Smooth muscle cell (in vitro differentiated cells): ENCODE data around the gene PELO. TPM values are rescaled to one million over a fixed set of nuclear protein-coding genes. Genes with fewer than 3 reads are reported as not detected.

Source experiments
- DNase-seq: peaks from one replicate; lab custom pipeline; 2025; ENCODE audit not compliant: unreplicated experiment; lab: John Stamatoyannopoulos, UW
- H2AFZ ChIP-seq: fragments of 200-600 bp; sonication (generic); 2 replicates; pipeline ENCODE4 v1.6.0; 2016; ENCODE audit warnings: antibody characterized with exemption, low read depth, mild to moderate bottlenecking
- H3F3A ChIP-seq: fragments of 200-600 bp; sonication (generic); 2 replicates; pipeline ENCODE4 v1.6.0; 2017; ENCODE audit warnings: antibody characterized with exemption, low read depth
- H3K27ac ChIP-seq: fragments of 200-600 bp; sonication (generic); 2 replicates; pipeline ENCODE4 v1.5.1; 2016; ENCODE audit warnings: low read depth, mild to moderate bottlenecking
- H3K27me3 ChIP-seq: fragments of 200-600 bp; sonication (generic); 2 replicates; pipeline ENCODE4 v1.6.1; 2016; ENCODE audit warnings: low read depth, mild to moderate bottlenecking
- H3K36me3 ChIP-seq: fragments of 200-600 bp; sonication (generic); 2 replicates; pipeline ENCODE4 v1.5.1; 2016; ENCODE audit warnings: low read depth
- H3K4me1 ChIP-seq: fragments of 200-600 bp; sonication (generic); 2 replicates; pipeline ENCODE4 v1.5.1; 2016; ENCODE audit warnings: low read depth
- H3K4me2 ChIP-seq: fragments of 200-600 bp; sonication (generic); 2 replicates; pipeline ENCODE4 v1.6.0; 2016; ENCODE audit warnings: mild to moderate bottlenecking
- H3K4me3 ChIP-seq: fragments of 200-600 bp; sonication (generic); 2 replicates; pipeline ENCODE4 v1.5.1; 2016; ENCODE audit warnings: mild to moderate bottlenecking
- H3K79me2 ChIP-seq: fragments of 200-600 bp; sonication (generic); 2 replicates; pipeline ENCODE4 v1.6.0; 2016; ENCODE audit warnings: low read depth, mild to moderate bottlenecking
- H3K9ac ChIP-seq: fragments of 200-600 bp; sonication (generic); 2 replicates; pipeline ENCODE4 v1.6.0; 2016; ENCODE audit warnings: low read depth
- H3K9me3 ChIP-seq: fragments of 200-600 bp; sonication (generic); replicated peaks from 2 replicates; pipeline ENCODE4 v1.5.1; 2016; ENCODE audit warnings: low read depth
- H4K20me1 ChIP-seq: fragments of 200-600 bp; sonication (generic); 2 replicates; pipeline ENCODE4 v1.6.0; 2016; ENCODE audit warnings: low read depth
- CTCF ChIP-seq: fragments of 200-600 bp; sonication (generic); IDR thresholded peaks from 2 replicates; pipeline ENCODE4 v1.5.1; 2017; ENCODE audit warnings: borderline replicate concordance, mild to moderate bottlenecking, antibody characterized with exemption; ENCODE audit not compliant: insufficient read depth, poor library complexity, severe bottlenecking
- WGBS: methylation state at CpG from one replicate; pipeline ENCODE4 v1.1.7; 2016; ENCODE audit warnings: low lambda C conversion rate; 5-methylcytosine and 5-hydroxymethylcytosine counted together
- polyA plus RNA-seq: library from polyadenylated mRNA; unstranded; fragments of >200 nt; fragmentation: Nextera tagmentation; extraction: Ambion mirVana; gene quantifications from 2 replicates; pipeline ENCODE4 v1.2.1, GENCODE V29; 2016
- total RNA-seq: library from RNA; depleted of rRNA; stranded (reverse); fragments of >200 nt; gene quantifications from 2 replicates; pipeline ENCODE4 v1.2.3, GENCODE V29; 2014

Gene PELO
- total and polyA plus RNA-seq, 2 experiments from 2014 or later: 37.0 to 88.2 TPM

GRCh38 chr5:52746539-52746938 is 41.2 kb upstream of the PELO start:
- H4K20me1 ChIP-seq: no peaks in the 10 kb centered on the region
- no peaks in the 10 kb centered on the region for H3K27me3 ChIP-seq
- H3K36me3 ChIP-seq: no peaks in the 10 kb centered on the region
- H3K9me3 ChIP-seq: no peaks in the 10 kb centered on the region
- no peak for DNase-seq
- TF ChIP-seq CTCF: no peak
- WGBS: 60% methylated on average over 2 of the region's 2 CpGs
- peaks cover 7% of the 10 kb centered on the region for H3K4me1 ChIP-seq
- no peak overlapping the region for H3K4me3 ChIP-seq
- no peak overlapping the region for H3K9ac ChIP-seq
- H3F3A ChIP-seq: peaks cover 7% of the 10 kb centered on the region
- no peak overlapping the region for H2AFZ ChIP-seq
- H3K79me2 ChIP-seq: no peaks in the 10 kb centered on the region
- H3K4me2 ChIP-seq: no peak overlapping the region
- no peak overlapping the region for H3K27ac ChIP-seq

- H3K27ac ChIP-seq: no peak overlapping the region
- H3K9me3 ChIP-seq: no peaks in the 10 kb centered on the region
- no peaks in the 10 kb centered on the region for H4K20me1 ChIP-seq
- H3K9ac ChIP-seq: no peak overlapping the region
- no peak for DNase-seq
- peaks cover 6% of the 10 kb centered on the region for H3K4me1 ChIP-seq
- peaks cover 4% of the 10 kb centered on the region for H3F3A ChIP-seq
- no peak overlapping the region for H3K4me3 ChIP-seq
- no peak for TF ChIP-seq CTCF
- no peak overlapping the region for H3K4me2 ChIP-seq
- H3K27me3 ChIP-seq: no peaks in the 10 kb centered on the region
- no peak overlapping the region for H2AFZ ChIP-seq
- no peaks in the 10 kb centered on the region for H3K79me2 ChIP-seq
- H3K36me3 ChIP-seq: no peaks in the 10 kb centered on the region
- 0% methylated on average over 1 of the region's 1 CpG for WGBS
Measured at GRCh38 chr5:52748590-52748989, 39.1 kb upstream of the PELO start.

- Histone ChIP-seq H3K4me1 (no peaks in the 10 kb centered on the region), H3K9ac (no peak overlapping the region), H2AFZ (no peak overlapping the region), H3K36me3 (no peaks in the 10 kb centered on the region), H3K79me2 (no peaks in the 10 kb centered on the region), H4K20me1 (no peaks in the 10 kb centered on the region), H3K4me3 (no peak overlapping the region), H3K27ac (no peak overlapping the region), H3K9me3 (no peaks in the 10 kb centered on the region), H3F3A (no peaks in the 10 kb centered on the region), H3K27me3 (no peaks in the 10 kb centered on the region), H3K4me2 (no peak overlapping the region)
- TF ChIP-seq CTCF: no peak
- DNase-seq: no peak
Measured at GRCh38 chr5:52749666-52750065, 38.0 kb upstream of the PELO start.

- 92% methylated on average over 1 of the region's 1 CpG for WGBS
- H3K27ac ChIP-seq: no peak overlapping the region
- TF ChIP-seq CTCF: no peak
Measured at GRCh38 chr5:52751137-52751536, 36.6 kb upstream of the PELO start.

More at GRCh38 chr5:52751137-52751536, 36.6 kb upstream of the PELO start:
- no peaks in the 10 kb centered on the region for H3K36me3 ChIP-seq
- no peaks in the 10 kb centered on the region for H3K4me1 ChIP-seq
- H3K4me2 ChIP-seq: no peak overlapping the region
- no peak overlapping the region for H3K9ac ChIP-seq
- H4K20me1 ChIP-seq: no peaks in the 10 kb centered on the region
- no peaks in the 10 kb centered on the region for H3F3A ChIP-seq
- H3K27me3 ChIP-seq: no peaks in the 10 kb centered on the region
- DNase-seq: no peak
- H3K79me2 ChIP-seq: no peaks in the 10 kb centered on the region
- no peak overlapping the region for H3K4me3 ChIP-seq
- H2AFZ ChIP-seq: no peak overlapping the region
- H3K9me3 ChIP-seq: no peaks in the 10 kb centered on the region
